A549 (cell line): ENCODE data around the gene SNRPA. TPM values are rescaled to one million over a fixed set of nuclear protein-coding genes. Genes with fewer than 3 reads are reported as not detected.
A peak's percentile ranks its signal among the peaks of the same experiment; 100 is the strongest.

Experiments
- ATAC-seq, 2 experiments: fragments of 200-7000 bp in 1 of 2; fragments of >200 bp in 1 of 2; cut with Nextera tagmentation in 1 of 2; cut with Tn5 transposase in 1 of 2; 3 replicates each; pipeline versions ENCODE4 v1.8.0 to v1.9.1; 2018 to 2020; ENCODE audit warnings: mild to moderate bottlenecking in 1 of 2, moderate library complexity in 1 of 2
- CTCF ChIA-PET: fragments of 300-600 bp; sonication (Branson Sonifier 250); formaldehyde crosslinking; extraction: SDS; loops from one replicate; lab custom pipeline; 2021; ENCODE audit warnings: antibody characterized with exemption, inconsistent platforms; lab: Yijun Ruan, JAX
- POLR2A ChIA-PET: fragments of 350-600 bp; formaldehyde crosslinking; extraction: SDS; loops from one replicate; lab custom pipeline; 2021; ENCODE audit warnings: antibody characterized with exemption, inconsistent platforms; lab: Yijun Ruan, JAX
- DNase-seq, 2 experiments: peaks; one replicate each; pipeline versions ENCODE4 v3.0.0 to v3.0.0-alpha.2; 2011 to 2016; ENCODE audit warnings: low read depth in 1 of 2, low spot score in 1 of 2
- FAIRE-seq: peaks from 2 replicates; lab custom pipeline; 2011; peaks lifted over from hg19 to GRCh38; lab: Jason Lieb, UNC
- H3K27ac ChIP-seq, 2 experiments: fragments of >200 bp; sonication (Bioruptor Twin); formaldehyde crosslinking; 3 replicates each; pipeline ENCODE4 v1.5.1; 2016 to 2017
- H3K4me1 ChIP-seq: fragments of >200 bp; sonication (Bioruptor Twin); formaldehyde crosslinking; 3 replicates; pipeline ENCODE4 v1.6.1; 2016
- H3K4me2 ChIP-seq: fragments of >200 bp; sonication (Bioruptor Twin); formaldehyde crosslinking; 3 replicates; pipeline ENCODE4 v1.6.1; 2016
- H3K4me3 ChIP-seq: fragments of >200 bp; sonication (Bioruptor Twin); formaldehyde crosslinking; 3 replicates; pipeline ENCODE4 v1.5.1; 2016
- H3K9me3 ChIP-seq: fragments of >200 bp; sonication (Bioruptor Twin); formaldehyde crosslinking; 3 replicates; pipeline ENCODE4 v1.6.1; 2016
- BHLHE40 ChIP-seq: IDR thresholded peaks from 2 replicates; pipeline ENCODE4 v1.6.1; 2012; ENCODE audit warnings: low read depth, low read length, inconsistent platforms
- CEBPB ChIP-seq, 2 experiments: fragments of >200 bp in 1 of 2; sonication (Bioruptor Twin) in 1 of 2; formaldehyde crosslinking in 1 of 2; IDR thresholded peaks; 2 replicates each; pipeline ENCODE4 v1.6.1; 2012 to 2016
- EHF ChIP-seq: fragments of 250-450 bp; sonication (Bioruptor Pico); IDR thresholded peaks from 2 replicates; pipeline ENCODE4 v1.5.0; 2020; ENCODE audit warnings: mild to moderate bottlenecking
- FOSL2 ChIP-seq, 2 experiments: fragments of 450-650 bp in 1 of 2; fragments of >200 bp in 1 of 2; sonication (Bioruptor Twin) in 1 of 2; formaldehyde crosslinking; IDR thresholded peaks; 2 replicates each; pipeline versions ENCODE4 v1.5.0 to v1.6.1; 2016 to 2020; ENCODE audit warnings: mild to moderate bottlenecking in 1 of 2, moderate library complexity in 1 of 2
- FOXS1 ChIP-seq: fragments of 250-450 bp; sonication (Bioruptor Pico); IDR thresholded peaks from 2 replicates; pipeline ENCODE4 v1.5.0; 2020; ENCODE audit warnings: mild to moderate bottlenecking, moderate library complexity
- GATA3 ChIP-seq: IDR thresholded peaks from 2 replicates; pipeline ENCODE4 v1.6.1; 2012; ENCODE audit warnings: borderline replicate concordance
- HOXA7 ChIP-seq: fragments of 250-450 bp; sonication (Bioruptor Pico); IDR thresholded peaks from 2 replicates; pipeline ENCODE4 v1.5.0; 2020; ENCODE audit warnings: mild to moderate bottlenecking, moderate library complexity
- HOXB13 ChIP-seq: fragments of 250-450 bp; sonication (Bioruptor Pico); IDR thresholded peaks from 2 replicates; pipeline ENCODE4 v1.5.0; 2020; ENCODE audit warnings: low read depth, mild to moderate bottlenecking, moderate library complexity
- HOXB5 ChIP-seq: fragments of 250-450 bp; sonication (Bioruptor Pico); IDR thresholded peaks from 2 replicates; pipeline ENCODE4 v1.5.0; 2020; ENCODE audit warnings: mild to moderate bottlenecking, moderate library complexity
- JUN ChIP-seq, 2 experiments: fragments of >200 bp; sonication (Bioruptor Twin); formaldehyde crosslinking; IDR thresholded peaks; 2 replicates in 1 of 2; 3 replicates in 1 of 2; pipeline ENCODE4 v1.6.1; 2016 to 2017
- KDM1A ChIP-seq: fragments of 200-600 bp; sonication (generic); IDR thresholded peaks from 2 replicates; pipeline ENCODE4 v1.6.1; 2016; ENCODE audit warnings: low read depth, mild to moderate bottlenecking
- MAX ChIP-seq: IDR thresholded peaks from 2 replicates; pipeline ENCODE4 v1.6.1; 2012
- MAZ ChIP-seq: fragments of 150-350 bp; IDR thresholded peaks from 2 replicates; pipeline ENCODE4 v1.6.1; 2014; ENCODE audit warnings: antibody characterized with exemption, low read depth, low read length, borderline replicate concordance
- MYC ChIP-seq: IDR thresholded peaks from 2 replicates; pipeline ENCODE4 v1.6.1; 2012; ENCODE audit warnings: mild to moderate bottlenecking, inconsistent platforms, low read length, improper control_type of control experiment, borderline replicate concordance
- NPAS2 ChIP-seq: fragments of 250-450 bp; sonication (Bioruptor Pico); IDR thresholded peaks from 2 replicates; pipeline ENCODE4 v1.8.0; 2022; ENCODE audit warnings: mild to moderate bottlenecking, moderate library complexity, borderline replicate concordance
- PHF8 ChIP-seq: fragments of 200-600 bp; sonication (generic); IDR thresholded peaks from 2 replicates; pipeline ENCODE4 v1.6.1; 2016; ENCODE audit warnings: low read depth, mild to moderate bottlenecking, antibody characterized with exemption, moderate library complexity, borderline replicate concordance
- RAD21 ChIP-seq, 2 experiments: fragments of >200 bp in 1 of 2; sonication (Bioruptor Twin) in 1 of 2; formaldehyde crosslinking in 1 of 2; IDR thresholded peaks in 1 of 2; conservative IDR thresholded peaks in 1 of 2; 2 replicates in 1 of 2; 3 replicates in 1 of 2; pipeline ENCODE4 v1.6.1; 2012 to 2018; ENCODE audit warnings: inconsistent platforms in 1 of 2
- RARB ChIP-seq: fragments of 250-450 bp; sonication (Bioruptor Pico); IDR thresholded peaks from 2 replicates; pipeline ENCODE4 v1.8.0; 2021; ENCODE audit warnings: mild to moderate bottlenecking, moderate library complexity
- RCOR1 ChIP-seq: fragments of 150-350 bp; IDR thresholded peaks from 2 replicates; pipeline ENCODE4 v1.6.1; 2014; ENCODE audit warnings: antibody characterized with exemption, low read length, low read depth
- RFX5 ChIP-seq: fragments of 450-650 bp; IDR thresholded peaks from 2 replicates; pipeline ENCODE4 v1.7.1; 2014; ENCODE audit warnings: antibody characterized with exemption, mild to moderate bottlenecking, moderate library complexity
- RNF2 ChIP-seq: fragments of 200-600 bp; sonication (generic); IDR thresholded peaks from 2 replicates; pipeline ENCODE4 v1.6.1; 2016; ENCODE audit warnings: low read depth, mild to moderate bottlenecking, antibody characterized with exemption, moderate library complexity, borderline replicate concordance
- ZNF302 ChIP-seq: fragments of 250-450 bp; sonication (Bioruptor Pico); IDR thresholded peaks from 2 replicates; pipeline ENCODE4 v1.9.0; 2021; ENCODE audit warnings: inconsistent platforms, mild to moderate bottlenecking, moderate library complexity
- WGBS: methylation state at CpG from one replicate; pipeline ENCODE4 v1.1.6; 2017; ENCODE audit errors: missing lambda C conversion rate; 5-methylcytosine and 5-hydroxymethylcytosine counted together
- polyA plus RNA-seq, 4 experiments: library from polyadenylated mRNA; depleted of rRNA in 3 of 4; stranded (reverse); fragments of >200 nt; fragmentation: RNase III in 1 of 4; extraction: RNeasy Plus Mini Kit Qiagen cat#74134 plus additional on column Dnase treatment in 1 of 4; gene quantifications; 2 replicates in 3 of 4; 3 replicates in 1 of 4; pipeline ENCODE4 v1.2.3, GENCODE V29; 2011 to 2017
- TF ChIP-seq, protein P1 (sequence below): fragments of >200 bp; sonication (Bioruptor Twin); formaldehyde crosslinking; IDR thresholded peaks from 3 replicates; pipeline ENCODE4 v1.5.1; 2016
- TF ChIP-seq, protein P2 (sequence below): fragments of >200 bp; sonication (Bioruptor Twin); formaldehyde crosslinking; IDR thresholded peaks from 2 replicates; pipeline ENCODE4 v1.6.1; 2016
- TF ChIP-seq, protein P3 (sequence below): fragments of 250-450 bp; sonication (Bioruptor Pico); IDR thresholded peaks from 2 replicates; pipeline ENCODE4 v1.5.0; 2020; ENCODE audit warnings: low read depth, mild to moderate bottlenecking, moderate library complexity
- TF ChIP-seq, protein P4 (sequence below): IDR thresholded peaks from 2 replicates; pipeline ENCODE4 v1.6.1; 2012

SNRPA gene
- polyA plus RNA-seq, 2 of the 4 experiments (the other 2 are of a cell fraction) = 141 to 236 TPM

DNA sequence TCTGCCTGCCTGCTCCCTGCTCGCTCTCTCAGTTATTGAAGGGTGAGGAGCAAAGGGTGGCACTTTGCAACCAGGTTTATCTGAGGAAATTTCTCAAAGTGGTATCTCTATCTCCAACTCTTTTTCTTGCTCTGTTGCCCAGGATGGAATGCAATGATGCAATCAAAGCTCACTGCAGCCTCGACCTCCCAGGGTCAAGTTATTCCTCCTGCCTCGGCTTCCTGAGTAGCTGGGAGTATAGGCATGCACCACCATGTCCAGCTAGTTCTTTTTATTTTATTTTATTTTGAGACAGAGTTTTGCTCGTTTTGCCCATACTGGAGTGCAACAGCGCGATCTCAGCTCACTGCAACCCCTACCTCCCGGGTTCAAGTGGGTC is 5.6 kb upstream of the SNRPA start:
- peaks cover 30% of the 10 kb centered on the region for H3K4me1 ChIP-seq
- WGBS = 77% methylated on average over 7 of the region's 7 CpGs
- FAIRE-seq = no peak
- H3K4me2 ChIP-seq = peak overlapping the region; percentile 29
- DNase-seq = no peak
- H3K4me3 ChIP-seq = no peak overlapping the region
- H3K27ac ChIP-seq = peak overlapping the region in 1 of 2 experiments; percentile 64; a peak in 3 of 6 replicates
- ChIA-PET POLR2A (interaction anchor here (0.8 to 1.7 kb wide), 4 partner anchors 28 to 53 kb away, joined by 4 to 6 read pairs (median 4); partner anchors contain the start of genes COQ8B, EGLN2, ITPKC and RAB4B), CTCF (interaction anchor here (0.9 to 15.8 kb wide), 8 partner anchors 16 to 399 kb away, joined by 3 to 199 read pairs (median 8); partner anchors contain the start of genes EGLN2 and RAB4B)
- no peak for ATAC-seq
- H3K9me3 ChIP-seq = no peaks in the 10 kb centered on the region
- TF ChIP-seq CEBPB (IDR thresholded peaks at IDR 0.05) (peak; percentile 59 to 80; a peak in 3 of 4 replicates), BHLHE40 (no peak), RCOR1 (no peak)

GRCh38 chr19:40747536-40747935 is 3.5 kb upstream of the SNRPA start:
- 93% methylated on average over 7 of the region's 7 CpGs for WGBS
- no peak for TF ChIP-seq PHF8
- TF ChIP-seq RNF2 = no peak
- TF ChIP-seq, protein P1, sequence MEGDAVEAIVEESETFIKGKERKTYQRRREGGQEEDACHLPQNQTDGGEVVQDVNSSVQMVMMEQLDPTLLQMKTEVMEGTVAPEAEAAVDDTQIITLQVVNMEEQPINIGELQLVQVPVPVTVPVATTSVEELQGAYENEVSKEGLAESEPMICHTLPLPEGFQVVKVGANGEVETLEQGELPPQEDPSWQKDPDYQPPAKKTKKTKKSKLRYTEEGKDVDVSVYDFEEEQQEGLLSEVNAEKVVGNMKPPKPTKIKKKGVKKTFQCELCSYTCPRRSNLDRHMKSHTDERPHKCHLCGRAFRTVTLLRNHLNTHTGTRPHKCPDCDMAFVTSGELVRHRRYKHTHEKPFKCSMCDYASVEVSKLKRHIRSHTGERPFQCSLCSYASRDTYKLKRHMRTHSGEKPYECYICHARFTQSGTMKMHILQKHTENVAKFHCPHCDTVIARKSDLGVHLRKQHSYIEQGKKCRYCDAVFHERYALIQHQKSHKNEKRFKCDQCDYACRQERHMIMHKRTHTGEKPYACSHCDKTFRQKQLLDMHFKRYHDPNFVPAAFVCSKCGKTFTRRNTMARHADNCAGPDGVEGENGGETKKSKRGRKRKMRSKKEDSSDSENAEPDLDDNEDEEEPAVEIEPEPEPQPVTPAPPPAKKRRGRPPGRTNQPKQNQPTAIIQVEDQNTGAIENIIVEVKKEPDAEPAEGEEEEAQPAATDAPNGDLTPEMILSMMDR = no peak
- TF ChIP-seq KDM1A = no peak
- no peak for TF ChIP-seq RCOR1
- no peak for TF ChIP-seq GATA3
- TF ChIP-seq, all 56 proteins: peak for 0
- CTCF ChIA-PET = interaction anchor here (0.8 to 15.8 kb wide), 7 partner anchors 19 to 515 kb away, joined by 3 to 199 read pairs (median 4); partner anchors contain the start of genes COQ8B and ITPKC
- H3K4me3 ChIP-seq = no peak overlapping the region
- POLR2A ChIA-PET = no interaction called here
- no peak overlapping the region for H3K4me2 ChIP-seq
- ATAC-seq (no peak), FAIRE-seq (no peak), DNase-seq (no peak)
- H3K27ac ChIP-seq = no peak overlapping the region
- H3K9me3 ChIP-seq = no peaks in the 10 kb centered on the region
- H3K4me1 ChIP-seq = peaks cover 34% of the 10 kb centered on the region

DNA sequence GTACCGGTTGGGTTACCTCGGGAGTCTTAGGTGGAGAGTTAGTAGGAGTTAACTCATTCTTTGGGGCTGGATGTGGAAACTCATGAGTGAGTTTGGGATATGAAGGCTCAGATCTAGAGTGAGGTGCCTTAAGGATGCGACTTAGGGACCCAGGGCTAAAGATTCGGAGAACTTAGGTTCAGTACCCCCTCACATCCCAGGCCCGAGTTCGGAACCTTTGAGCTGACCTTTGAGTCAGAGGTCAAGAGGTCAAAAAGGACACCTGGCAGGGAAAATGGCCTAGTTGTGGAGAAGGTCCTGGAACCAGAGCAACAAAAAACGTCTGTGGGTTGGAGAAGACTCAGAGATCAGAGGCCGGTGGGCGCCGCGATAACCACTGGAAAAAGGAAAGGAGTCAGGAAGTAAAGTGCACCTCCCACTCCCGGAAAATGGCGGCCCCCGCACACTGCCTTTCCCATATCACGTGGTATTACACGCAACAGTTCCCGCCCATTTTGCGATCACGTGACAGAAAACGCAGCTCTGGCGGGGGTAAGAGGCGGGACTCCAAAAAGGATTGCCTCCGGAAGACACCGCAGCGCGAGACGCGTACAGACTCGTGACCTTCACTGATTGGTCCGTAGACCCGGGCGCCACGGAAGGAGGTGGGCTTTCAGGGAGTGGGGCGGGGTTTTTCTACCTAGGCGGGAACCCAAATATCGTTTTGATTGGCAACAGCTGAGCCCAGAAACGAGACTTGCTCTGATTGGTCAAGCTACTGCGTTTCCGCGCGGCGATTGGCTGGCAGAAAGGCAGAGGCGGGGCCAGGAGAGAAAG is 737 bp upstream of the SNRPA start, which contains the start of gene ACTMAP:
TSS of gene ACTMAP (minus strand) at position 420 of the 816 bp plus-strand sequence. CDS start 674 bp downstream, outside the sequence.
- DNase-seq (peak; percentile 100), FAIRE-seq (peak; percentile 99), ATAC-seq (peak; percentile 88 to 92)
- Histone ChIP-seq H3K4me1 (peaks cover 51% of the 10 kb centered on the region), H3K4me3 (peak within 1 kb of the TSS; percentile 66), H3K4me2 (peak within 1 kb of the TSS; percentile 92), H3K27ac (peak within 1 kb of the TSS; percentile 91), H3K9me3 (no peaks in the 10 kb centered on the region)
- WGBS = 1% methylated on average over 43 of the region's 43 CpGs
- ChIA-PET POLR2A (interaction anchor here (0.6 to 2.7 kb wide), 38 partner anchors 8 to 1109 kb away, joined by 3 to 94 read pairs (median 4); partner anchors contain the start of genes B9D2, BLVRB, COQ8B and EGLN2), CTCF (interaction anchor here (0.5 to 15.8 kb wide), 12 partner anchors 10 to 559 kb away, joined by 3 to 199 read pairs (median 4); partner anchors contain the start of genes EGLN2 and RAB4B)
- TF ChIP-seq ZNF302 (CRISPR knock-in tag) (no peak), RARB (CRISPR knock-in tag) (peak; percentile 97), HOXA7 (CRISPR knock-in tag) (peak; percentile 32; the same call in 1 of the 2 replicates), CEBPB (IDR thresholded peaks at IDR 0.05) (0 out of 4 replicates have a peak, but pooled peaks of 1 of the 2 experiments have one; percentile 46), NPAS2 (CRISPR knock-in tag) (peak; percentile 97), MAZ (peak; percentile 96; the same call in 1 of the 2 replicates), FOSL2 (IDR thresholded peaks at IDR 0.05) (no peak), FOSL2 (CRISPR knock-in tag; IDR thresholded peaks at IDR 0.05) (peak; percentile 81), HOXB5 (peak; percentile 96), EHF (CRISPR knock-in tag) (peak; percentile 85), MYC (peak; percentile 89), HOXB13 (CRISPR knock-in tag) (peak; percentile 93), JUN (IDR thresholded peaks at IDR 0.05) (peak; percentile 74 to 81; a peak in 4 of 5 replicates), MAX (peak; percentile 99), RFX5 (peak; percentile 98), FOXS1 (CRISPR knock-in tag) (peak; percentile 83), RAD21 (conservative IDR thresholded peaks at IDR 0.05 in 1 of 2, IDR thresholded peaks at IDR 0.05 in 1 of 2) (no peak)
- TF ChIP-seq, protein P2, sequence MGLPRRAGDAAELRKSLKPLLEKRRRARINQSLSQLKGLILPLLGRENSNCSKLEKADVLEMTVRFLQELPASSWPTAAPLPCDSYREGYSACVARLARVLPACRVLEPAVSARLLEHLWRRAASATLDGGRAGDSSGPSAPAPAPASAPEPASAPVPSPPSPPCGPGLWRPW = no peak
- TF ChIP-seq, protein P3, sequence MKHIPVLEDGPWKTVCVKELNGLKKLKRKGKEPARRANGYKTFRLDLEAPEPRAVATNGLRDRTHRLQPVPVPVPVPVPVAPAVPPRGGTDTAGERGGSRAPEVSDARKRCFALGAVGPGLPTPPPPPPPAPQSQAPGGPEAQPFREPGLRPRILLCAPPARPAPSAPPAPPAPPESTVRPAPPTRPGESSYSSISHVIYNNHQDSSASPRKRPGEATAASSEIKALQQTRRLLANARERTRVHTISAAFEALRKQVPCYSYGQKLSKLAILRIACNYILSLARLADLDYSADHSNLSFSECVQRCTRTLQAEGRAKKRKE (CRISPR knock-in tag) = peak; percentile 93
- TF ChIP-seq, protein P4, sequence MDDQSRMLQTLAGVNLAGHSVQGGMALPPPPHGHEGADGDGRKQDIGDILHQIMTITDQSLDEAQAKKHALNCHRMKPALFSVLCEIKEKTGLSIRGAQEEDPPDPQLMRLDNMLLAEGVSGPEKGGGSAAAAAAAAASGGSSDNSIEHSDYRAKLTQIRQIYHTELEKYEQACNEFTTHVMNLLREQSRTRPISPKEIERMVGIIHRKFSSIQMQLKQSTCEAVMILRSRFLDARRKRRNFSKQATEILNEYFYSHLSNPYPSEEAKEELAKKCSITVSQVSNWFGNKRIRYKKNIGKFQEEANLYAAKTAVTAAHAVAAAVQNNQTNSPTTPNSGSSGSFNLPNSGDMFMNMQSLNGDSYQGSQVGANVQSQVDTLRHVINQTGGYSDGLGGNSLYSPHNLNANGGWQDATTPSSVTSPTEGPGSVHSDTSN = peak; percentile 82
